H1 (cell line): Measurements from ENCODE around the gene SPOCK1. TPM values are rescaled to one million over a fixed set of nuclear protein-coding genes. Genes with fewer than 3 reads are reported as not detected.

ENCODE experiments used
- CTCF ChIA-PET: fragments of 300-600 bp; sonication (Branson Sonifier 250); formaldehyde crosslinking; loops from one replicate; lab custom pipeline; 2021; ENCODE audit not compliant: partially characterized antibody; lab: Charles Lee
- POLR2A ChIA-PET: fragments of 300-600 bp; sonication (Branson Sonifier 250); formaldehyde crosslinking; loops from one replicate; lab custom pipeline; 2021; ENCODE audit warnings: inconsistent platforms; ENCODE audit not compliant: partially characterized antibody; lab: Charles Lee
- DNase-seq, 2 experiments: peaks; one replicate each; pipeline versions ENCODE4 v3.0.0 to v3.0.0-alpha.2; 2010 to 2022; ENCODE audit warnings: low spot score in 2 of 2, low read depth in 1 of 2, mixed read lengths in 1 of 2
- FAIRE-seq: peaks from 2 replicates; lab custom pipeline; 2011; peaks lifted over from hg19 to GRCh38; lab: Jason Lieb, UNC
- H2AFZ ChIP-seq: 2 replicates; pipeline ENCODE4 v1.8.1; 2012; ENCODE audit warnings: low read length, inconsistent platforms
- H2AK5ac ChIP-seq: 2 replicates; pipeline ENCODE4 v1.6.1; 2013; ENCODE audit warnings: low read depth, low read length
- H2BK120ac ChIP-seq: replicated peaks from 2 replicates; pipeline ENCODE3; 2013; ENCODE audit warnings: low read depth, low read length, inconsistent platforms
- H2BK12ac ChIP-seq: 2 replicates; pipeline ENCODE4 v1.6.1; 2013; ENCODE audit warnings: low read depth, low read length
- H2BK15ac ChIP-seq: 2 replicates; pipeline ENCODE4 v1.6.1; 2013; ENCODE audit warnings: low read length
- H2BK20ac ChIP-seq: 2 replicates; pipeline ENCODE4 v1.6.1; 2013; ENCODE audit warnings: low read length
- H2BK5ac ChIP-seq: 2 replicates; pipeline ENCODE4 v1.6.1; 2013; ENCODE audit warnings: low read depth, low read length
- H3K14ac ChIP-seq: 2 replicates; pipeline ENCODE4 v1.6.1; 2013; ENCODE audit warnings: inconsistent platforms; ENCODE audit not compliant: insufficient read length
- H3K18ac ChIP-seq: 2 replicates; pipeline ENCODE4 v1.6.1; 2013; ENCODE audit warnings: low read length; ENCODE audit errors: extremely low read depth
- H3K23ac ChIP-seq: 2 replicates; pipeline ENCODE4 v1.6.1; 2013; ENCODE audit warnings: inconsistent platforms; ENCODE audit not compliant: insufficient read length
- H3K23me2 ChIP-seq: 2 replicates; pipeline ENCODE4 v1.6.1; 2013; ENCODE audit warnings: low read depth, low read length
- H3K27ac ChIP-seq: 2 replicates; pipeline ENCODE4 v1.6.1; 2011; ENCODE audit warnings: low read depth, low read length, inconsistent platforms
- H3K27me3 ChIP-seq, 4 experiments: replicated peaks in 1 of 4; 1 replicate in 1 of 4; 2 replicates in 3 of 4; pipeline versions ENCODE4 v1.6.1 to v1.8.1; 2011 to 2013; ENCODE audit warnings: low read length in 3 of 4, mild to moderate bottlenecking in 3 of 4, inconsistent platforms in 2 of 4, mixed read lengths in 2 of 4, moderate library complexity in 1 of 4; ENCODE audit not compliant: control insufficient read depth in 3 of 4, insufficient read depth in 3 of 4; ENCODE audit errors: extremely low read depth in 1 of 4
- H3K36me3 ChIP-seq, 4 experiments: 2 replicates each; pipeline versions ENCODE4 v1.6.1 to v1.8.1; 2011 to 2013; ENCODE audit warnings: mild to moderate bottlenecking in 4 of 4, low read length in 3 of 4, moderate library complexity in 2 of 4, control low read depth in 1 of 4, inconsistent platforms in 1 of 4; ENCODE audit not compliant: insufficient read depth in 4 of 4, control insufficient read depth in 2 of 4
- H3K4ac ChIP-seq: replicated peaks from 2 replicates; pipeline ENCODE3; 2013; ENCODE audit warnings: low read length, low read depth, mixed read lengths, inconsistent platforms; ENCODE audit not compliant: insufficient read length
- H3K4me1 ChIP-seq, 4 experiments: replicated peaks in 1 of 4; 1 replicate in 1 of 4; 2 replicates in 3 of 4; pipeline versions ENCODE4 v1.6.1 to v1.8.1; 2011 to 2013; ENCODE audit warnings: low read length in 3 of 4, inconsistent platforms in 2 of 4, mixed read lengths in 1 of 4; ENCODE audit not compliant: insufficient read depth in 4 of 4, control insufficient read depth in 3 of 4
- H3K4me2 ChIP-seq, 2 experiments: 2 replicates each; pipeline versions ENCODE4 v1.6.1 to v1.8.1; 2011 to 2013; ENCODE audit warnings: low read depth in 2 of 2, low read length in 2 of 2, control low read depth in 1 of 2, inconsistent platforms in 1 of 2, mild to moderate bottlenecking in 1 of 2; ENCODE audit not compliant: insufficient read depth in 1 of 2
- H3K4me3 ChIP-seq, 4 experiments: fragments of 200-600, 300-600 bp in 1 of 4; sonication (generic), shearing (Covaris generic), sonication (Bioruptor Twin) in 1 of 4; 2 replicates each; pipeline versions ENCODE4 v1.5.1 to v1.8.1; 2011 to 2016; ENCODE audit warnings: low read length in 4 of 4, low read depth in 3 of 4, control low read depth in 2 of 4, inconsistent platforms in 2 of 4, mild to moderate bottlenecking in 2 of 4, mixed read lengths in 1 of 4, moderate library complexity in 1 of 4; ENCODE audit not compliant: insufficient read depth in 2 of 4; ENCODE audit errors: extremely low read depth in 1 of 4
- H3K56ac ChIP-seq: replicated peaks from 2 replicates; pipeline ENCODE3; 2013; ENCODE audit warnings: low read depth, mild to moderate bottlenecking, mixed read lengths, low read length, inconsistent platforms; ENCODE audit not compliant: insufficient read length
- H3K79me1 ChIP-seq: 2 replicates; pipeline ENCODE4 v1.6.1; 2013; ENCODE audit warnings: low read depth, low read length, control low read depth
- H3K79me2 ChIP-seq, 2 experiments: 2 replicates each; pipeline versions ENCODE4 v1.6.1 to v1.8.1; 2012 to 2013; ENCODE audit warnings: low read length in 2 of 2, mild to moderate bottlenecking in 2 of 2, inconsistent platforms in 1 of 2; ENCODE audit not compliant: insufficient read depth in 2 of 2, control insufficient read depth in 1 of 2
- H3K9ac ChIP-seq, 4 experiments: replicated peaks in 1 of 4; 1 replicate in 1 of 4; 2 replicates in 3 of 4; pipeline versions ENCODE4 v1.6.1 to v1.8.1; 2011 to 2013; ENCODE audit warnings: low read depth in 3 of 4, low read length in 3 of 4, control low read depth in 2 of 4, mild to moderate bottlenecking in 2 of 4, moderate library complexity in 2 of 4, inconsistent platforms in 1 of 4; ENCODE audit errors: extremely low read depth in 1 of 4
- H3K9me3 ChIP-seq, 2 experiments: 2 replicates each; pipeline versions ENCODE4 v1.6.1 to v1.8.1; 2012 to 2013; ENCODE audit warnings: mild to moderate bottlenecking in 2 of 2, moderate library complexity in 2 of 2, control low read depth in 1 of 2, inconsistent platforms in 1 of 2, low read depth in 1 of 2, low read length in 1 of 2, mixed read lengths in 1 of 2; ENCODE audit not compliant: insufficient read depth in 2 of 2
- H4K20me1 ChIP-seq, 2 experiments: replicated peaks in 1 of 2; 2 replicates each; pipeline versions ENCODE3 to v1.8.1; 2011 to 2013; ENCODE audit warnings: inconsistent platforms in 2 of 2, low read length in 2 of 2, mild to moderate bottlenecking in 1 of 2; ENCODE audit not compliant: insufficient read depth in 2 of 2, control insufficient read depth in 1 of 2
- H4K5ac ChIP-seq: 2 replicates; pipeline ENCODE4 v1.6.1; 2013; ENCODE audit warnings: low read length, low read depth, mixed read lengths, inconsistent platforms; ENCODE audit not compliant: insufficient read length
- H4K8ac ChIP-seq: 2 replicates; pipeline ENCODE4 v1.8.0; 2013; ENCODE audit warnings: mild to moderate bottlenecking, moderate library complexity, low read length, inconsistent platforms; ENCODE audit not compliant: insufficient read depth; ENCODE audit errors: extremely low read depth
- H4K91ac ChIP-seq: replicated peaks from 2 replicates; pipeline ENCODE3; 2013; ENCODE audit warnings: low read length, mixed read lengths, inconsistent platforms; ENCODE audit not compliant: insufficient read length
- ATF3 ChIP-seq: IDR thresholded peaks from 2 replicates; pipeline ENCODE4 v1.6.1; 2011; ENCODE audit warnings: low read depth, mild to moderate bottlenecking, low read length; ENCODE audit not compliant: insufficient read depth
- CTBP2 ChIP-seq: IDR thresholded peaks from 2 replicates; pipeline ENCODE4 v1.7.0; 2011; ENCODE audit warnings: borderline replicate concordance, mild to moderate bottlenecking, moderate library complexity, mixed read lengths, low read length; ENCODE audit not compliant: insufficient read depth, insufficient read length
- KDM5A ChIP-seq: fragments of 200-600 bp; IDR thresholded peaks from 2 replicates; pipeline ENCODE4 v1.7.1; 2012; ENCODE audit warnings: mild to moderate bottlenecking, low read length, inconsistent platforms, mixed read lengths
- NANOG ChIP-seq: IDR thresholded peaks from 2 replicates; pipeline ENCODE4 v1.6.1; 2011; ENCODE audit warnings: low read length, low read depth, mild to moderate bottlenecking, inconsistent platforms; ENCODE audit not compliant: insufficient read depth, poor library complexity, severe bottlenecking
- POU5F1 ChIP-seq: IDR thresholded peaks from 2 replicates; pipeline ENCODE4 v1.6.1; 2011; ENCODE audit warnings: low read depth, mild to moderate bottlenecking, low read length, moderate library complexity
- SP2 ChIP-seq: IDR thresholded peaks from 2 replicates; pipeline ENCODE4 v1.6.1; 2012; ENCODE audit warnings: mild to moderate bottlenecking, low read length, inconsistent platforms
- TBP ChIP-seq: IDR thresholded peaks from 2 replicates; pipeline ENCODE4 v1.6.1; 2011; ENCODE audit warnings: low read depth, low read length, improper control_type of control experiment
- USF2 ChIP-seq: IDR thresholded peaks from 2 replicates; pipeline ENCODE4 v1.6.1; 2011; ENCODE audit warnings: low read length, improper control_type of control experiment
- whole genome bisulfite sequencing, 2 experiments: shearing (Covaris generic) in 1 of 2; methylation state at CpG; one replicate each; pipeline versions ENCODE4 v1.1.6 to v1.1.7; 2013 to 2015; ENCODE audit warnings: low lambda C conversion rate in 2 of 2, mixed read lengths in 2 of 2, inconsistent platforms in 1 of 2, low coverage in 1 of 2, missing lambda C conversion rate in 1 of 2; ENCODE audit not compliant: insufficient replicate concordance in 2 of 2, insufficient coverage in 1 of 2, insufficient read length in 1 of 2; ENCODE audit errors: extremely low coverage in 1 of 2, missing lambda C conversion rate in 1 of 2; 5-methylcytosine and 5-hydroxymethylcytosine counted together
- polyA plus RNA-seq, 7 experiments: library from polyadenylated mRNA; depleted of rRNA in 3 of 7; stranded (reverse) in 5 of 7; unstranded in 2 of 7; fragments of >200 nt in 5 of 7; fragments of 200-250 nt in 2 of 7; gene quantifications; 1 replicate in 5 of 7; 2 replicates in 1 of 7; 4 replicates in 1 of 7; pipeline versions ENCODE4 v1.2.1 to v1.2.3, GENCODE V29; 2011 to 2013; ENCODE audit warnings: missing spikeins in 2 of 7, mixed read lengths in 2 of 7
- total RNA-seq: library from RNA; stranded (reverse); fragmentation: NEBNext Ultra II Directional; extraction: Animal tissue kit (Norgen Biotek cat#: 25700); gene quantifications from 2 replicates; pipeline ENCODE4 v1.2.1, GENCODE V29; 2021

The SPOCK1 gene
- total and polyA plus RNA-seq, 2 of the 8 experiments (the other 6 are each of a cell fraction or from before 2014, with no cell fraction given), result 6.9 to 18.1 TPM

GRCh38 chr5:137315109-137315508 lies 184.0 kb downstream of the SPOCK1 start:
- H3K4me3 ChIP-seq, result no peak overlapping the region
- H2BK5ac ChIP-seq, result no peak overlapping the region
- no peak overlapping the region for H3K18ac ChIP-seq
- 92% methylated on average over 2 of the region's 2 CpGs; no CpG with 5 or more reads in 1 of the 2 experiments for WGBS, 2 experiments
- no peak overlapping the region for H3K4me2 ChIP-seq
- H2AFZ ChIP-seq, result no peak overlapping the region
- no peak overlapping the region for H4K5ac ChIP-seq
- H3K79me2 ChIP-seq, result no peaks in the 10 kb centered on the region
- H2BK120ac ChIP-seq, result no peak overlapping the region
- no peak overlapping the region for H2BK20ac ChIP-seq
- peaks cover 0 to 13% (median 4%) of the 10 kb centered on the region in 4 experiments for H3K4me1 ChIP-seq
- no peak overlapping the region for H3K14ac ChIP-seq
- TF ChIP-seq POU5F1 (no peak), CTBP2 (no peak), TBP (no peak), NANOG (no peak), KDM5A (no peak), SP2 (no peak), ATF3 (no peak), USF2 (no peak)
- H3K27me3 ChIP-seq, result no peaks in the 10 kb centered on the region
- H3K23ac ChIP-seq, result no peak overlapping the region
- H3K79me1 ChIP-seq, result no peaks in the 10 kb centered on the region
- no peak overlapping the region for H2BK12ac ChIP-seq
- H2BK15ac ChIP-seq, result no peak overlapping the region
- H3K9ac ChIP-seq, result no peak overlapping the region
- FAIRE-seq (no peak), DNase-seq (no peak)
- H3K23me2 ChIP-seq, result no peaks in the 10 kb centered on the region
- no peaks in the 10 kb centered on the region for H3K9me3 ChIP-seq
- no peak overlapping the region for H2AK5ac ChIP-seq
- H3K27ac ChIP-seq, result no peak overlapping the region
- no peak overlapping the region for H4K91ac ChIP-seq
- ChIA-PET POLR2A (no interaction called here), CTCF (interaction anchor here (1.3 kb wide), 1 partner anchor 92 kb away, joined by 3 read pairs; no protein-coding TSS in a partner anchor)
- H3K56ac ChIP-seq, result no peak overlapping the region
- H4K20me1 ChIP-seq, result no peaks in the 10 kb centered on the region
- no peak overlapping the region for H4K8ac ChIP-seq
- no peaks in the 10 kb centered on the region for H3K36me3 ChIP-seq
- H3K4ac ChIP-seq, result no peak overlapping the region
